ENCODE results near the gene GPC1. TPM values are rescaled to one million over a fixed set of nuclear protein-coding genes. Genes with fewer than 3 reads are reported as not detected.

Gene GPC1
- total and polyA plus RNA-seq, 2 donors (not counting 1 experiment from before 2014, with no cell fraction given), result 1.2 to 3.3 TPM

DNA sequence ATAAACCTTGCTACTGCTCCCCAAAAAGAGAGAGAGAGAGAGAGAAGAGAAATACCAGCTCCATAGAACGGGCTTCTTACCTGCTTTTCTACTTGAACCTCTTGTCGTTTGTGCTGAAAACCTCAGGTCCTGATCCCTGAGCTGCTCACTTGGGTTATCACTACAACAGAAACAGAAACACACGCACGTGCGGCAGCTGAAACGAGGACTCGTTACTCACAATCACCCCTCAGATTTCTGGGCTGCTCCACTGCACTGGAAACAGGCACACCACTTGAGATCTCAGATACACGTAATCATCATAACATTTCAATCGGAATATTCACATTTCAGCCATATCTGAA is 48.2 kb upstream of the GPC1 start:
- Mint-ChIP-seq H3K4me1 (no peaks in the 10 kb centered on the region), H3K27ac (no peak overlapping the region), H3K27me3 (peaks cover 6% of the 10 kb centered on the region), H3K4me3 (no peak overlapping the region), H3K9me3 (ENCODE audit: insufficient read depth) (no peaks in the 10 kb centered on the region)
- ATAC-seq (ENCODE audit: low read depth), result no peak
- WGBS (ENCODE audit: insufficient coverage), result 88% methylated on average over 8 of the region's 9 CpGs
- ChIA-PET CTCF (interaction anchor here (0.7 kb wide), 1 partner anchor 29 kb away, joined by 3 read pairs; no protein-coding TSS in a partner anchor), POLR2A (no interaction called here)
- no peak for DNase-seq
- Histone ChIP-seq H3K36me3 (replicated peaks in 1 of 2; ENCODE audit: control extremely low read depth in 1 of 2, control insufficient read depth in 1 of 2, extremely low read depth in 1 of 2, insufficient read depth in 2 of 2, low read length in 1 of 2) (no peaks in the 10 kb centered on the region), H3K9ac (ENCODE audit: low read length) (no peak overlapping the region), H3K4me1 (ENCODE audit: control insufficient read depth in 2 of 2, insufficient read depth in 2 of 2, low read length in 2 of 2) (no peaks in the 10 kb centered on the region), H3K27ac (ENCODE audit: low read length in 2 of 2) (no peak overlapping the region), H3K4me3 (ENCODE audit: control extremely low read depth in 1 of 5, extremely low read depth in 1 of 5, insufficient read depth in 1 of 5, low read depth in 2 of 5, low read length in 4 of 5) (no peak overlapping the region), H4K20me1 (ENCODE audit: control insufficient read depth, insufficient read depth, low read length, poor library complexity, severe bottlenecking) (no peaks in the 10 kb centered on the region), H2AFZ (ENCODE audit: insufficient read depth, low read depth, low read length, poor library complexity, severe bottlenecking) (no peak overlapping the region), H3K4me2 (replicated peaks; ENCODE audit: low read depth, low read length, poor library complexity, severe bottlenecking) (no peak overlapping the region), H3K9me3 (ENCODE audit: control extremely low read depth in 1 of 3, control insufficient read depth in 2 of 3, insufficient read depth in 1 of 3, low read length in 2 of 3) (no peaks in the 10 kb centered on the region), H3K27me3 (replicated peaks in 1 of 4; ENCODE audit: control extremely low read depth in 1 of 4, control insufficient read depth in 3 of 4, insufficient read depth in 4 of 4, low read length in 3 of 4) (no peaks in the 10 kb centered on the region), H3K79me2 (ENCODE audit: control insufficient read depth, insufficient read depth, low read length) (no peaks in the 10 kb centered on the region)
- no peak for TF ChIP-seq EZH2 (IDR thresholded peaks at IDR 0.05; ENCODE audit: borderline replicate concordance, insufficient read depth, low read depth, low read length, poor library complexity, severe bottlenecking)
- TF ChIP-seq CTCF (IDR thresholded peaks at IDR 0.05), result no peak
- intact Hi-C loops (cut with micrococcal nuclease), result no loop called here

GRCh38 chr2:240387669-240388358 is 47.6 kb upstream of the GPC1 start:
- Mint-ChIP-seq H3K4me3 (no peak overlapping the region), H3K27ac (no peak overlapping the region), H3K4me1 (no peaks in the 10 kb centered on the region), H3K9me3 (ENCODE audit: insufficient read depth) (no peaks in the 10 kb centered on the region), H3K27me3 (peaks cover under 1% of the 10 kb centered on the region)
- 92% methylated on average over 16 of the region's 16 CpGs for WGBS (ENCODE audit: insufficient coverage)
- Histone ChIP-seq H3K27me3 (replicated peaks in 1 of 4; ENCODE audit: control extremely low read depth in 1 of 4, control insufficient read depth in 3 of 4, insufficient read depth in 4 of 4, low read length in 3 of 4) (no peaks in the 10 kb centered on the region), H3K79me2 (ENCODE audit: control insufficient read depth, insufficient read depth, low read length) (no peaks in the 10 kb centered on the region), H3K4me2 (replicated peaks; ENCODE audit: low read depth, low read length, poor library complexity, severe bottlenecking) (no peak overlapping the region), H3K9me3 (ENCODE audit: control extremely low read depth in 1 of 3, control insufficient read depth in 2 of 3, insufficient read depth in 1 of 3, low read length in 2 of 3) (no peaks in the 10 kb centered on the region), H3K27ac (ENCODE audit: low read length in 2 of 2) (no peak overlapping the region), H3K36me3 (replicated peaks in 1 of 2; ENCODE audit: control extremely low read depth in 1 of 2, control insufficient read depth in 1 of 2, extremely low read depth in 1 of 2, insufficient read depth in 2 of 2, low read length in 1 of 2) (no peaks in the 10 kb centered on the region), H2AFZ (ENCODE audit: insufficient read depth, low read depth, low read length, poor library complexity, severe bottlenecking) (no peak overlapping the region), H3K4me1 (ENCODE audit: control insufficient read depth in 2 of 2, insufficient read depth in 2 of 2, low read length in 2 of 2) (no peaks in the 10 kb centered on the region), H3K4me3 (ENCODE audit: control extremely low read depth in 1 of 5, extremely low read depth in 1 of 5, insufficient read depth in 1 of 5, low read depth in 2 of 5, low read length in 4 of 5) (no peak overlapping the region), H3K9ac (ENCODE audit: low read length) (no peak overlapping the region), H4K20me1 (ENCODE audit: control insufficient read depth, insufficient read depth, low read length, poor library complexity, severe bottlenecking) (no peaks in the 10 kb centered on the region)
- ChIA-PET CTCF (no interaction called here), POLR2A (no interaction called here)
- TF ChIP-seq CTCF (IDR thresholded peaks at IDR 0.05) (no peak), EZH2 (IDR thresholded peaks at IDR 0.05; ENCODE audit: borderline replicate concordance, insufficient read depth, low read depth, low read length, poor library complexity, severe bottlenecking) (no peak)
- no peak for DNase-seq
- no peak for ATAC-seq (ENCODE audit: low read depth)
- intact Hi-C loops (cut with micrococcal nuclease), result no loop called here
